CD4-positive, alpha-beta T cell treated with Interleukin-6 at 100 ng/mL for 8 hours (primary cell): ENCODE measurements around the gene SIL1.
"Not testable (repeated sequence)": the region's sequence is repeated elsewhere in the genome, so short reads cannot be mapped to it uniquely, and the experiment has no call there.

Experiments
- DNase-seq: peaks from one replicate; pipeline ENCODE4 v3.0.0-alpha.2; 2020; ENCODE audit warnings: mixed read lengths, low spot score

Gene SIL1

DNA sequence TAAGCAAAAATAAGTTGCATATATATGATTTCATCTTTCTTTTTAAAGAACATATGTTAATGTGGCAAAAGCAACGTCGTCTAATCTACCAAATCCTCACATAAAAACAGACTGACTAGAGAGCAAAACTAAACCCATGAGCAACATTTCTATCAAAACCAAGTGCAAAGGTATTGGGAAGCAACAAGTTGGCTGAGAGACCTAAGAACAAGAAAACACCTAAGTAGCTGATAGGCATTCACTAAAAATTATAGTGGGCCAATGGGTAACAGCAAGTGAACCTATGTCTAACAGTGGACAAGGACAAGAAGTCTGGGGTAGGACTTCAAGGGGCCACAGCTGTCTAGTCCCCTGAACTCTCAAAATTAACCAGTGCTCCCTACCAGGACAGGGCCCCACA, 130.1 kb downstream of the SIL1 start:
- no peak for DNase-seq

DNA sequence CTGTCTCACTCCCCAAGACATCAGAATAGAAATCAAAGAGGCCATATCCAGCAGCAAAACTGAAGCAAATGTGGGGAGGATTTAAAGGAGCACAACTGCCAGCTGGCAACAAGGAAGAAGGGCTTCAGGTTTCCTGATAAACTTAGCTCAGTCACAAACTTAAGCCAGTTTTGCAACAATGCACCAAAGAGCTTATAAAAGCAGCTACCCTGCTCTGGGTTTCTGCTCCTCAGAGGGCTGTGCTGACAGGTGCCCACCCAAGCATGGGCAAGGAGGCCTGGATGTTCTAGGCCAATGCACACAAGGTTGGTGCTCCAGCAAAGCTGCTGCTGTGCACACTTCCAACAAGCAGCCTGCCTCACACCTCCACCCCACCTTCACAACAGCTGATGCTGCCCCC, 132.9 kb downstream of the SIL1 start:
- no peak for DNase-seq

DNA sequence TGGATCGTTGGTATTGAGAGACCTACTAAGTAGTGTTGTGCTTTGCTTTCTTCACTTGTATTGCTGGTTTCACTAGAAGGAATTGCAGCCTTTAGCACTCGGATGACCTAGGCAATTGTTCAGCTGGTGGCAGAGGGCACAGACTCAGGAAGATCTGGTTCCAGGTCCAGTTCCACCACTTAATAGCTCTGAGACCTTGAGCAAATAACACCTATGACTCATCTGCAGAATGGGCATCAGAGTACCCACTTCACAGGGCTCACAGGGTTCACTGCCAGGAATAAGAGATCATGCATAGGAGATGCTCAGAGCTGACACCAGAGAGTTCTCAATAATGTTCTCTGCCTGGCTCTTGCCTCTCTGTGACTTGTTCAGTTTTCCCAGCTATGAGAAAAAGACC, 133.6 kb downstream of the SIL1 start:
- no peak for DNase-seq

DNA sequence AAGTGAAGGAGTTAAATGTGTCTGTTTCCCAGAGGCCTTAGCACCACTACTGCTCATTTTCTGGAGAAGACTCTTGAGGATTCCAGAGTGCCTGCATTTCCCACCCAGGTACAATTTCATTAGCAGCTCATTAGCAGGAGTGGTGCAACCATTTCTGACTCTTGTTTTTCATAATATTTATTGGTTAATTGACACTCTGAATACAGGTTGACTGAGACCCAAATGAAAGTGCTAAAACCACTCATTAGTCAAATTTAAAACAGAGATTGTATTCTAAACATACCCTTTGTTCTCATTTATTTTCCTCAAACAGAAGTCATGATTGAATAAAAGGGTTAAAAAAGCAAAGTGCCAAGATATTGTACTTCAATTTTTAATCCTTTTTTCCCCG, 134.5 kb downstream of the SIL1 start:
- DNase-seq: no peak

DNA sequence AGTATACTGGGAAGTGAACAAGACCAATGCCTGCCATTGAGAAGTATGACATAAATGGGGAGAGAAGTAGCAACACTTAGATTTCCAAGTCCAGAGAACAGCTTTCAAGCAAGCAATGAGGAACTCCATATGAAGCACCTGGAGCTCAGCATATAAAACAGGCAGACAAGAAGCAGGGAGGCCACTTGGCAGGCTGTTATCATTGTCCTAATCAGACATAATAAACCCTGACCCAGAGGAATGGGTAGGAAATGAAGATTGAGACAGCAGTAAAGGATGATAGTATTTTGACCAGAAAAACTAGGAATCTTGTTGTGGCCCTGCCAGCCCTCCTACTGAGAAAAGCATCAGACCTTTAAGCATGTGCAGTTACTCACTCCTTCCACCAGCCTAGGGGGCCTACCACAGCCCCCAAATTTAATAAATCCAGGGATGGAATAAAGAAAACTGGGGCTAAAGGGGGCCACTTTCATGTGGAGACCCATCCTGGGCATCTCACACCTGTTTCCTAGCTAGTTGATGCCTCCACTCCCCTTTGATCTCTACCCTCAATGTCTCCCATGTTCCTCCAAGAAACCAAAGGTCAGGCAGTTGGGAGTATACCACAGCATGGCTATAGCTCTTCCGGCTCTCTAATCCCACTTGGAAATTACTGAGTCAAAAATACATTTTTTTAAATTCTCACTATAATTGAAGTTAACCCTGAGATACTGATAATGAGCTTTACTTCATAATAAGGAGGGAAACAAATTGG, 135.1 kb downstream of the SIL1 start:
- no peak for DNase-seq

DNA sequence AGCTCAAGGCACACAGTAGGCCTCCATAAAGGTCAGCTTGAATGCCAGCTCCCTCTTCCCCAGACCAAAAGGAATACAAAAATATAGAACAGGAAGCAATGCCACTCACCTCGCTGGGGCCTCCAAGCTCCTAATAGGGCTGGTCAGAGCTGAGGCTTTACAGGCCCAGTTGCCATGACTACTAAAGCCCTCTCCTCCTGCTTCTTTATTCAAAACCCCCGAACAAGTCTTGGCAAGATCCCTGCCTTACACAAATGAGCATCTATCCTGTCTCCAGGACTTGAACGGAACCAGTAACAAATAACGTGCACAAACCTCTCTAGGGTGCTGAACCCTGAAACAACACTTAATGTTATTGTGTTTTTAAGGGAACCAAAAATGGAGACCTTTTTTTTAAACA, 136.3 kb downstream of the SIL1 start:
- DNase-seq: no peak

DNA sequence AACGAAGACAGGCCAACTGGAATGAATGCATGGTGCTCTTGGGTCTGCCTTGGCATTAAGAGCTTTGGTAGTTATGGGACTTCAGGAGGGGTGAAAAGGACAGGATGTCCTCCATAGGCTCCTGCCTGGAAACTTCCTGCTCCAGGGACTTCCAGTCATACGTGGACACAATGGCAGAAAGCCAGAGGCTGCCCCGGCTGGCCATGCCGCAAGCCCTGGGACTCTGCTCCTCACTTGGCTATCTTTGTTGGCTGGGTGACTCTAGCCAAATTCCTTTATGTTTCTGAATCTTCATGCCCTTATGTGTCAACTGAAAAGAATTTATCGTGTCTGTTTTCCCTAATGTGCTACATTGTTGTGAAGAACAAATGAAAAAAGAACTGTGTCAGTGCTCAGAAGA, 136.9 kb downstream of the SIL1 start:
- no peak for DNase-seq

DNA sequence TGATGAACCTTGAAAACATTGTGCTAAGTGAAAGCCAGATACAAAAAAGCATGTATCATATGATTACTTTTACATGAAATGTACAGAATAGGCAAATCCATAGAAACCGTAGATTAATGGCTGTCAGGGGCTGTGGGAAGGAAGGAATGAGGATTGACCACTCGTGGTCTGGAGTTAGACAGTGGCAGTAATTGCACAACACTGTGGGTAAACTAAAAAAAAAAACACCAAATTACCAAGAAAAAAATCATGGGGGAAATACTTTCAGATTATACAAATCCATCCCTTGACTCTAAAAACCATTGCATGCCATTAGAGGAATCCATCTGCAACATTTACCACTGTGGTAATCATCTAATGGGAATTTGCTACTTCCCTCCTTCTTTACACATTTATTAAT, 140.0 kb downstream of the SIL1 start:
- no peak for DNase-seq

DNA sequence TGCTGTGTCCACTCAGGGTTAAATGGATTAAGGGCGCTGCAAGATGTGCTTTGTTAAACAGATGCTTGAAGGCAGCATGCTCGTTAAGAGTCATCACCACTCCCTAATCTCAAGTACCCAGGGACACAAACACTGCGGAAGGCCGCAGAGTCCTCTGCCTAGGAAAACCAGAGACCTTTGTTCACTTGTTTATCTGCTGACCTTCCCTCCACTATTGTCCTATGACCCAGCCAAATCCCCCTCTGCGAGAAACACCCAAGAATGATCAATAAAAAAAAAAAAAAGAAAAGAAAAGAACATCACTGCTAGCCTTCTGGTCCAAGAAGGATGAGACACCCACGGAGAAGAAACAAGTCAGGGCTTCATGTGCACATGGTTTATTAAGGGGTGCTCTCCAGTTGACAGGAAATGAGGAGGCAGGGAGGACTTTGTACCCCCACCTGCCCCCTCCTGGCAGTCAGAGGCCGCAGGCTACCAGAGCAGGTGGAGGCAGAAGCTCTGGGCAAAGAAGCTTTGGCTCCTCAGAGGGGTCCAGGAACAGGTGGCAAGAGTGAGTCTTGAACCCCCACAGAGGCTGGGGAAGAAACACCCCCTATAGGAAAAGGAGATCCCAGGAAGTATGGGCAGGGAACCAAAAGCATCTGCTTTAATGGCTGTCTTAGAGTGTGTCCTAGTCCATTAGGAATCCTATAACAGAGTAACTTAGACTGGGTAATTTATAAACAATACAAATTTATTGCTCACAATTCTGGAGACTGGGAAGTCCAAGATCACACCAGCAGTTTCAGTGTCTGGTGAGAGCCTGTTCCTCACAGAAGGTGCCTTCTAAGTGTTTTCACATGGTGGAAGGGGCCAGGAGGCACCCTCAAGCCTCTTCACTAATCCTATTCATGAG, 140.9 kb downstream of the SIL1 start:
- not testable (repeated sequence) for DNase-seq

DNA sequence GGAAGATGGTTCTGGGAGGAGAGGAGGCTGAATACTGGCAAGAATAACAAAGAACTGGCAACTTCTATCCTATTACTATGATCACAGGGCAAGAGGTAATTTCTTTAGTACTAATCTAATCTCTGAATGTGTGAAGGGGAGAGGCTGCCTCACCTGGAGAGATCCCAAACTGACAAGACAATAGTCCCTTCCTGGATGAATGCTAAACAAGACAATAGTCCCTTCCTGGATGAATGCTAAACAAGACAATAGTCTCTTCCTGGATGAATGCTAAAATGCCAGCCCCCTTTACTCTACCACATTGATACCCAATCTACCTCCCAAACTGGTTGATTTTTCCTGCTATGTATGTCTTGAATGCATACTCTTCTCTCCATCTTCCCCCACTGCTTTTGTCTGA, 145.2 kb downstream of the SIL1 start:
- DNase-seq: no peak

DNA sequence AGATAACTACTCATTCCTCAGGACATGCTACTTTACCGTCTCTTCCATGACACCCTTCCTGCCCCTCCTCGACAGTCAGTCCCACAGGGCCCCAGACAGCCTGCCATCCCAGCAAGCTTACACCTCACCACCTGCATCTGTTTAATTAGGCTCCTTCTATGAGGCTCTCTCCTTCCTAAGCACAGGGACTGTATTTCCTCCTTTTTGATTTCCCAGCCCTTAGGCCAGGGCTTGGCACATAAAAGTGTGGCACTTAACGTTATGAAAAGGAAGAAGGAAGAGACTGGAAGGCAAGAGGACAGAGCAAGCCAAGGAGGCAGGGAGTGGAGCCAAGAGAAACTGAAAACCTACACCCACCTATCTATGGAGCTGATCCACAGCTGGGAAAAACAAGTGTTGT, 146.8 kb downstream of the SIL1 start:
- DNase-seq: no peak

DNA sequence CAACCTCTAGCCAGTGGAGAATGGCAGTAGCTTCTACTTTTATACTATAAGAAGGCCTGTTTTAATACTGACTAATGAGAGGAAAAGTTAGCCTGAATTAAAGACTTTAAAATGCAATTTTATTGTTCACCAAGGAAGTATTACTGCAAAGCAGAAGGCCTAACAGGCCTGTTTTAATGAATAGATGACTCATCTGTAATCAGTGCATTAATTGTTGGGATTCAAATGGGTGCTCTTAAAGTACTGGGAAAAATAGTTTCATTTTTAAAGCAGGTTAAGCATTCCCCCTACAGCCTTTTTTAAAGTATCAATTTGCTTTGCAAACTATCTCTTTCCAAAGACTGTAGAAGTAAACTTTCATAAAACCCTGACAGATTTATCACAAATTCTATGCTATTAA, 147.7 kb downstream of the SIL1 start:
- DNase-seq: no peak

DNA sequence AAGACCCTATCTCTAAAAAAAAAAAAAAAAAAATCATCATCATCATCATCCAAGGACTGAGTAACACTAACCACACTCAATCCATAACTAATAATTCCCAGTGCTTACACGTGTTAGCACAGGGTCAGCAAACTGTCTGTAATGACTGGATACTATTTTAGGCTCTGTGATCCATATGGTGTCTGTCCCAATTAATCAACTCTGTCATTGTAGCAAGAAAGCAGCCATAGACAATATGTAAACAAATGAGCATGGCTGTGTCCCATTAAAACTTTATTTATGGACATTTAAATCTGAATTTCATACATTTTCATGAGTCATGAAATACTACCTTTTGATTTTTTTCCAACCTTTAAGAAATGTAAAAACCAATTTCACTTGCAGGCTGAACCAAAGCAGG, 148.4 kb downstream of the SIL1 start:
- DNase-seq: no peak

DNA sequence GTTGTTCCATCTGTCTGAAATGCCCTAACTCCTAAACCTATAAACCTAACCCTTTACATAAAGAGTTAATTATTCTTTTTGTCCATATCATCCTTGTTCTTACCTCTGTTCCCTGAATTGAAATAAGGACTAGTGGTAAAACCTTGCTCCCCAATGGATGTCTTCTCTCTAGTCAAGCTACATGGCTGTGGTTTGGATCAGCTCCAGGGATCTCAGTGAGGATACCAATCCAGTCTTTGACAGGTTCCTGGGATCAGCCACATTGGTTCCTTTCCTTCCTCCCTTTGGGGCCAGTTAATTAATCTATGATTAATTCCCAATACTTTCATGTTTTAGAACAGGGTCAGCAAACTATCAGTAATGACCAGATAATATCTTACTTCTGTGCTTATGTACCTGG, 151.6 kb downstream of the SIL1 start:
- DNase-seq: no peak

DNA sequence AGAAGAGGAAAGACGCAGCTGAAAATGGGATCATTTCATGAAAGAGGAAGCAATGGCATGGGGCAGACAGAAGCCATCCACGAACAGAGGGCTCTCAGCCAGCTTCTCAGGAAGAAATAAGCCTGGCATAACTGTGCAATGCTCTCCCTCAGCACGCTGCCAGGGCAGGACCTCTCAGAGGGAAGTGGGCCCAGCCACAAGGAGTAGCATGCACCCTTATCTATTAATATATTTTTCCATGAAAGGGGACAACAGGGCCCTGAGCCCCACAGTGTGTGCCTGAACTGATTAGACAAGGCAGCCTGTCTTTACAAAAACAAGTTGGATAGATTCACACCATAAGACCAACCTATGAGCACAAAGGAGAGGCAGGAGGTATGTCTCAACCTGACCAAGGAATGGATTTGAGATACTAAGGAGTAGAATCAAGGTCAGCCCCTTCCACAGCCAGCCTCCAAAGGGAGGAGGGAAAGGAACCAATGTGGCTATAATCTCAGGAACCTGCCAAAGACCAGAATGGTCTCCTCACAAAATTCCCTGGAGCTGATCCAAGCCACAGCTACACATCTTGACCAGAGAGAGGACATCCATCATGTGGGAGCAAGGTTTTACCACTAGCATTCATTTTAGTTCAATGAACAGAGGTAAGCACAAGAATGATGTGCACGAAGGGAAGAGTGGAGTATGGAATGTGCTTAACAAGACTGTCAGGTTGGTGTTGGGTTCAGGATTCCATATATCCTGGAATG, 154.8 kb downstream of the SIL1 start:
- DNase-seq: no peak

DNA sequence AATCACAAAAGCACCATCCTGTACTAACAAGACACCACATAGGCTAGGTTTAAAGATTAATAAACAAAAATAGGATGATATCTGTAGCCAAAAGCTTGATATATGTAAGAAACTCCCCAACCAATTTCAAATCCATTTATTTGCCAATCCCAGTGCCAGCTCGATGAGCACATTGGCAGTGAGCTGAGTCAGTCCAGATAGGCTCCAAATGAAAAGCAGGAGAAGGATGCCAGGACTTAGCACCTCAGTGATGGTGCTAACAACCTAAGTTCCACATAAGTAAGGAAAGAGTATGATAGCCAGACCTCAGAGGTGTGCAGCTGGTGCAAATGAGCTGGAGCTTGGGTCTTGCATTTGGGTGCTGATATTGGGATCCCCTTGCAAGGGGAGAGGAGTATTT, 158.1 kb downstream of the SIL1 start:
- DNase-seq: no peak

DNA sequence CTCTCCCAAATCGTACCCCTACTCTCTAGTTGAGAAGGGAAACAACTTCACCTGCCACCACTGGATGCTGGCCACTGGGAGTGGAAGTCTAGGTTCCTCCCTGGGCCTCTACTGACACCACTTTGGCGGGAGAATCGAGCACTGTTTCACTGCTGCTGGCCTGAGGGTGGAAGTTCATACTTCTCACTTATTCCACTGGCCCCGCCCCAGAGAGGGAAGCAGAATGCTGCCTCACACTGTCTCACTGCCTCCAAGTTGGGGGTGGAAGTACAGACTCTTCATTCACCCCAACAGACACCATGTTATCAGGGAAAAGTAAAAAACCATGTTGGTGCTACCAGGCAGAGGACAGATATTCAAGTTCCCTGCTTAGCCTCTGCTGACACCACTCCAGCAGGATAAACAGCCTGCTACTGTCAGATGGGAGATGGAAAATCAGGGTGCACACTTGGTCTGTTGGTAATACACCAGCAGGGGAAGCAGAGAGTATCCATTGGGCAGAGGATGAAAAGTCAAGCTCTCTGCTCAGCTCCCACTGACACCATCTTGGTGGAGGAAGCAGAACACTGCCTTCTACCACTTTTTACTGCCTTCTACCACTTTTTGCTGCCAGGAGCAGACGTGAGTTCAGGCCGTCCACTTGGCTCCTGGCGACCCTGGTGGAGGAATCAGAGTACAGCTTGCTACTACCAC, 159.4 kb downstream of the SIL1 start:
- no peak for DNase-seq

DNA sequence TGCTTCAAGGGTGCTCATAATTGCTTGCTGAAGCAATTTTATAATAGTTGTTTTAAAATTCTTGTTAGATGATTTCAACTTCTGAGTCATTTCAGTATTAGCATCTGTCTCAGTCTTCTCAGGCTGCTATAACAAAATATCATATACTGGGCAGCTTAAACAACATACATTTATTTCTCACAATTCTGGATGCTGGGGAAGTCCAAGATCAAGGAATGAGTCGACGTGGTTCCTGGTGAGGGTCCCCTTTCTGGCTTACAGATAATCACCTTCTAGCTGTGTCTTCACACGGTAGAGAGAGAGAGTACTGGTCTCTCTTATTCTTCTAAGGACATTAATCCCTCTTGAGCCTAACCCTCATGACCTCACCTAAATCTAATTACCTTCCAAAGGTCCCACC, 160.4 kb downstream of the SIL1 start:
- no peak for DNase-seq

DNA sequence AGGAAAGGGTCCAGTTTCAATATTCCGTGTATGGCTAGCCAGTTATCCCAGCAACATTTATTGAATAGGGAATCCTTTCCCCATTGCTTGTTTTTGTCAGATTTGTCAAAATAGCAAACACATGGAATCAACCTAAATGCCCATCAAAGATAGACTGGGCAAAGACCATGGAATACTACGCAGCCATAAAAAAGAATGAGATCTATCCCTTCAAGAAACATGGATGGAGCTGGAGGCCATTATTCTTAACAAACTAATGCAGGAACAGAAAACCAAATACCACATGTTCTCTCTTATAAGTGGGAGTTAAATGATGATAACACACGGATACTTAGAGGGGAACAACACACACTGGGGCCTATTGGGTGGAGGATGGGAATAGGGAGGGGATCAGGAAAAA, 161.8 kb downstream of the SIL1 start:
- DNase-seq: not testable (repeated sequence)

DNA sequence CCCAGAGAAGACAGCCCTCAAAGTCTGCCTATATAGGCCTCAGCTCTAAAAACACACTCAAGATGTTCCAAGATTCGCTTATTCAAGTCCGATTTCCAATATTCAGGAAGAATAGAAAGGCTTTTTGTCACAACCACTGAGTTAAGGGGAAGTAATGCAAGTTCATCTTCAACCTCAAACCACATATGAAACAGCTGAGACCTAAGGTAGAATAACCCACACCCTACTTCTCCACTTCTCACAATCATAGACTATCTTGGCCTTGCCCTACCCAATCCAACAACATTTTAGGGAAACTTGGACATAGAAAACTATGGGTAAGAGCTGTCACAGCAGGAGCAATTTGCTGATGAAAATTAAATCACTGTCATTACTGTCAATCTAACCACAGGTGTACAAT, 171.0 kb downstream of the SIL1 start:
- DNase-seq: no peak

DNA sequence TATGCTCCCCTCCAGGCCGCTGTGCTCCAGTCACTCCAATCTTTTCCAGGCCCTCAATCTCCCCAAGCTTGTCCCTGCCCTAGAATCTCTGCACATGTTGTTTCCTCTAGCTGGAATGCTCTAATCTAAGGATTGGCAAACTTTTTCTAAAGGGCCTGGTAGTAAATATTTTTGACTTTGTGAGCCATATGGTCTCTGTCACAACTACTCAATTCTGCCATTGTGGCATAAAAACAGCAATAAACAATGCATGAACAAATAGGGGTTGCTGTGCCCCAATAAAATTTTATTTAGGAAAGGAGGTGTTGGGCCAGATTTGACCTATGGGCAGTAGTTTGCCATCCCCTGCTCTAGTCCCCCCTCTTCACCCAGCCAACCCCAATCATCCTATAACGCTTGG, 172.5 kb downstream of the SIL1 start:
- no peak for DNase-seq

DNA sequence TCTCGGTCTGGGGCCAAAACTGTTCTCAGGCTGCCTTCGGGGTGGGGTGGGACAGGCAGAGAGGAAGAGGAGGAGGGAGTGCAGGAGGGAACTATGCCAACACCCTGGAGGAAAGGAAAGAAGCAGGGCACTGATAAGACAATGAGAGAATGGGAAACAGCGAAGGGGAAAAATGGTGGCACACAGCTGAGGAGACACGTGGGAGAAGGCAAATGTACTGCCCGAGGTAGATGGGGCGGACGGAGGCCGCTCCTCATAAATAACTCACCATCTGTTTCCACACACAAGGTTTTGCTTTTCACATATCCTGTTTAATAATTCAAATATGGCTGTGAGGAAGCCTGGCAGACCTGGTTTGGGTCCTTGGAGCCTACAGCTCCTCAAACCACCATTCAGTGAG, 174.9 kb downstream of the SIL1 start:
- DNase-seq: no peak
